ENCODE results near the gene EFS.

DNA sequence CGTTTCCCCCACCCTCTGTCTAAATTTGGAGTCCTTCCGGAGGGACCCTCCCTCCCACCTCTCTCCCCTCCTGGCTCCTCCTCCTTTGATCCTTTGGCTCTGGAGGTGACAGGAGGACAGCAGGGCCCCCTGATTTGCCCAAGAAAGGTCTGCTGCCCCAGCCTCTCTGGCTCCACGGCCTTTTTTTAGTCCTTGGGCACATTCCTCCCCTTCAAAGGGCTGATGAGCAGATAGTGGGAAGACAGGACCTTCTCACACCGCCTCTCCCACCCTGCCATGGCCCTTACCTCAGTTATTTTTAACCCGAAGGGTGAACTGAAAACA, 43.3 kb upstream of the EFS start:
- TF ChIP-seq POLR2A (IDR thresholded peaks at IDR 0.05) = no peak
- TF ChIP-seq, protein P1, sequence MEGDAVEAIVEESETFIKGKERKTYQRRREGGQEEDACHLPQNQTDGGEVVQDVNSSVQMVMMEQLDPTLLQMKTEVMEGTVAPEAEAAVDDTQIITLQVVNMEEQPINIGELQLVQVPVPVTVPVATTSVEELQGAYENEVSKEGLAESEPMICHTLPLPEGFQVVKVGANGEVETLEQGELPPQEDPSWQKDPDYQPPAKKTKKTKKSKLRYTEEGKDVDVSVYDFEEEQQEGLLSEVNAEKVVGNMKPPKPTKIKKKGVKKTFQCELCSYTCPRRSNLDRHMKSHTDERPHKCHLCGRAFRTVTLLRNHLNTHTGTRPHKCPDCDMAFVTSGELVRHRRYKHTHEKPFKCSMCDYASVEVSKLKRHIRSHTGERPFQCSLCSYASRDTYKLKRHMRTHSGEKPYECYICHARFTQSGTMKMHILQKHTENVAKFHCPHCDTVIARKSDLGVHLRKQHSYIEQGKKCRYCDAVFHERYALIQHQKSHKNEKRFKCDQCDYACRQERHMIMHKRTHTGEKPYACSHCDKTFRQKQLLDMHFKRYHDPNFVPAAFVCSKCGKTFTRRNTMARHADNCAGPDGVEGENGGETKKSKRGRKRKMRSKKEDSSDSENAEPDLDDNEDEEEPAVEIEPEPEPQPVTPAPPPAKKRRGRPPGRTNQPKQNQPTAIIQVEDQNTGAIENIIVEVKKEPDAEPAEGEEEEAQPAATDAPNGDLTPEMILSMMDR (IDR thresholded peaks at IDR 0.05) = no peak
